ENCODE results near the gene RFC2. TPM values are rescaled to one million over a fixed set of nuclear protein-coding genes. Genes with fewer than 3 reads are reported as not detected.
A peak's percentile ranks its signal among the peaks of the same experiment; 100 is the strongest.
"Not testable (repeated sequence)": the region's sequence is repeated elsewhere in the genome, so short reads cannot be mapped to it uniquely, and the experiment has no call there.

The RFC2 gene
- polyA plus RNA-seq, 4 donors = 31.4 to 43.6 (median 38.5) TPM

- DNase-seq (ENCODE audit: low read depth in 4 of 4, low spot score in 3 of 4) = no peak
Measured at GRCh38 chr7:74220229-74220628, 34.0 kb downstream of the RFC2 start.

GRCh38 chr7:74219416-74219815 is 34.8 kb downstream of the RFC2 start:
- DNase-seq (ENCODE audit: low read depth in 4 of 4, low spot score in 3 of 4) = no peak

- no peak for DNase-seq (ENCODE audit: low read depth in 4 of 4, low spot score in 3 of 4)
Measured at GRCh38 chr7:74218343-74218698, 35.9 kb downstream of the RFC2 start.

- DNase-seq (ENCODE audit: low read depth in 4 of 4, low spot score in 3 of 4) = no peak
Measured at GRCh38 chr7:74217455-74218342, 36.5 kb downstream of the RFC2 start.

- no peak for DNase-seq (ENCODE audit: low read depth in 4 of 4, low spot score in 3 of 4)
Measured at GRCh38 chr7:74216361-74216761, 37.8 kb downstream of the RFC2 start.

GRCh38 chr7:74215921-74216320 is 38.3 kb downstream of the RFC2 start:
- no peak for DNase-seq (ENCODE audit: low read depth in 4 of 4, low spot score in 3 of 4)

GRCh38 chr7:74214816-74215630 is 39.2 kb downstream of the RFC2 start:
- DNase-seq (ENCODE audit: low read depth in 4 of 4, low spot score in 3 of 4) = no peak

- DNase-seq (ENCODE audit: low read depth in 4 of 4, low spot score in 3 of 4) = no peak
Measured at GRCh38 chr7:74212661-74213060, 41.5 kb downstream of the RFC2 start.

GRCh38 chr7:74208241-74208640 is 46.0 kb downstream of the RFC2 start:
- DNase-seq (ENCODE audit: low read depth in 4 of 4, low spot score in 3 of 4) = not testable (repeated sequence)

GRCh38 chr7:74207586-74207985 is 46.6 kb downstream of the RFC2 start:
- no peak for DNase-seq (ENCODE audit: low read depth in 4 of 4, low spot score in 3 of 4)

- peak; percentile 37 to 48 (median 42) for DNase-seq (ENCODE audit: low read depth in 4 of 4, low spot score in 3 of 4)
Measured at GRCh38 chr7:74206589-74207120, 47.5 kb downstream of the RFC2 start.

- DNase-seq (ENCODE audit: low read depth in 4 of 4, low spot score in 3 of 4) = not testable (repeated sequence)
Measured at GRCh38 chr7:74206052-74206451, 48.1 kb downstream of the RFC2 start.

- DNase-seq (ENCODE audit: low read depth in 4 of 4, low spot score in 3 of 4) = no peak
Measured at GRCh38 chr7:74203956-74204618, 50.1 kb downstream of the RFC2 start.

- DNase-seq (ENCODE audit: low read depth in 4 of 4, low spot score in 3 of 4) = peak in 2 of 4 donors; percentile 24 to 32
Measured at GRCh38 chr7:74202841-74203556, 51.2 kb downstream of the RFC2 start.

GRCh38 chr7:74199551-74200355 is 54.4 kb downstream of the RFC2 start:
- no peak for DNase-seq (ENCODE audit: low read depth in 4 of 4, low spot score in 3 of 4)

- DNase-seq (ENCODE audit: low read depth in 4 of 4, low spot score in 3 of 4) = no peak
Measured at GRCh38 chr7:74197449-74198124, 56.6 kb downstream of the RFC2 start.

- not testable (repeated sequence) for DNase-seq (ENCODE audit: low read depth in 4 of 4, low spot score in 3 of 4)
Measured at GRCh38 chr7:74195968-74196654, 58.1 kb downstream of the RFC2 start.

GRCh38 chr7:74195139-74195860 is 58.9 kb downstream of the RFC2 start:
- not testable (repeated sequence) for DNase-seq (ENCODE audit: low read depth in 4 of 4, low spot score in 3 of 4)

Measured in left renal pelvis (tissue), 4 donors.